HG03457 (cell line): Measurements from ENCODE around the gene ORM1.

Source experiments
- ATAC-seq: cut with Tn5 transposase; IDR thresholded peaks from one replicate; pipeline ENCODE4 v1.9.1; 2021; ENCODE audit warnings: moderate number of reproducible peaks; ENCODE audit not compliant: unreplicated experiment

The ORM1 gene

GRCh38 chr9:114361542-114361941 is 38.6 kb downstream of the ORM1 start:
- ATAC-seq, result no peak

- no peak for ATAC-seq
Observed at GRCh38 chr9:114362394-114362793, 39.5 kb downstream of the ORM1 start.

GRCh38 chr9:114363424-114363823 is 40.5 kb downstream of the ORM1 start:
- no peak for ATAC-seq

- ATAC-seq, result no peak
Observed at GRCh38 chr9:114364134-114365041, 41.5 kb downstream of the ORM1 start.

- ATAC-seq, result no peak
Observed at GRCh38 chr9:114365194-114365593, 42.3 kb downstream of the ORM1 start.

- ATAC-seq, result no peak
Observed at GRCh38 chr9:114366334-114367128, 43.6 kb downstream of the ORM1 start.

- ATAC-seq, result no peak
Observed at GRCh38 chr9:114367366-114367765, 44.5 kb downstream of the ORM1 start.

- no peak for ATAC-seq
Observed at GRCh38 chr9:114367772-114368569, 45.1 kb downstream of the ORM1 start.

GRCh38 chr9:114369216-114370130 is 46.6 kb downstream of the ORM1 start:
- ATAC-seq, result no peak

GRCh38 chr9:114370251-114370967 is 47.5 kb downstream of the ORM1 start:
- ATAC-seq, result no peak

- no peak for ATAC-seq
Observed at GRCh38 chr9:114370968-114371320, 48.0 kb downstream of the ORM1 start.

- ATAC-seq, result no peak
Observed at GRCh38 chr9:114371343-114371944, 48.5 kb downstream of the ORM1 start.

- ATAC-seq, result no peak
Observed at GRCh38 chr9:114371973-114372917, 49.3 kb downstream of the ORM1 start.

- peak; percentile 88 for ATAC-seq
Observed at GRCh38 chr9:114372921-114373448, 50.1 kb downstream of the ORM1 start.

GRCh38 chr9:114373960-114374730 is 51.2 kb downstream of the ORM1 start:
- ATAC-seq, result no peak

GRCh38 chr9:114374936-114375335 is 52.0 kb downstream of the ORM1 start:
- ATAC-seq, result no peak
